Measurements from ENCODE around the gene TAS2R60. TPM values are rescaled to one million over a fixed set of nuclear protein-coding genes. Genes with fewer than 3 reads are reported as not detected.
A peak's percentile ranks its signal among the peaks of the same experiment; 100 is the strongest.
"Not testable (repeated sequence)": the region's sequence is repeated elsewhere in the genome, so short reads cannot be mapped to it uniquely, and the experiment has no call there.

TAS2R60 gene
- total RNA-seq, 2 experiments from 2014 or later = not detected

DNA sequence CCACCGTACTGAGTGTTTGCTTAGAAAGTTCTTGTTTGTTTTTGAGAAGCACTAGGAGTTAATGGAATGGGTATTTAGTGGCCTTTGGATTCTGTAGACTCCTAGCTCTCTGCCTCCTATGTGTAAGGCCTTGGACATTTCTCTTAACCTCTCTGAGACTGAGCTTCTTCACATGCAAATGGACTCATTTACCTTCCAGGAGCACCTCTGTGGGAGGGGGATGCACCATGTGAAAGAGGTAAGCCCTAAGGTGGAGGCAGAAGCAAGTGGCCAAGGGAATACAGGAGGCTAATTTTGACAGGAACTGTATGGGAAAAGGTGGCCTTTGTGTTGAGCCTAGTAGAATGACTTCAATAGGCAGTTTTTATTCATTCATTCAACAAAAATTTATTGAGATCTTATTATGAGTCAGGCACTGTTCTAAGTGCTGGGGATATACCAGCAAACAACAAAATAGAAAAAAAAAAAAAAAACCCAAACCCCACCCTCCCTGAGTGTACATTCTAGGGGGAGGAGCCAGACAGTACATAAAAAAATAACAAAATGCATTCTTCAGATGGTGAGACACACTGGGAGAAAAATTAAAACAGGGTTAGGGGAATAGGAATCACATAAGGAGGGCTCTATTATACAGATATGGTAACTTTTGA lies 25.4 kb upstream of the TAS2R60 start:
- ATAC-seq (no peak), DNase-seq (no peak)
- Mint-ChIP-seq H3K27ac (no peak overlapping the region), H3K4me3 (no peak overlapping the region), H3K36me3 (peaks cover 3% of the 10 kb centered on the region), H3K27me3 (peaks cover 7% of the 10 kb centered on the region), H3K4me1 (peaks cover 2% of the 10 kb centered on the region), H3K9me3 (ENCODE audit: low read depth) (no peaks in the 10 kb centered on the region)
- CTCF ChIA-PET = interaction anchor here (0.8 to 4.6 kb wide), 13 partner anchors 9 to 1034 kb away, joined by 3 to 51 read pairs (median 4); partner anchors contain the start of gene EPHA1

DNA sequence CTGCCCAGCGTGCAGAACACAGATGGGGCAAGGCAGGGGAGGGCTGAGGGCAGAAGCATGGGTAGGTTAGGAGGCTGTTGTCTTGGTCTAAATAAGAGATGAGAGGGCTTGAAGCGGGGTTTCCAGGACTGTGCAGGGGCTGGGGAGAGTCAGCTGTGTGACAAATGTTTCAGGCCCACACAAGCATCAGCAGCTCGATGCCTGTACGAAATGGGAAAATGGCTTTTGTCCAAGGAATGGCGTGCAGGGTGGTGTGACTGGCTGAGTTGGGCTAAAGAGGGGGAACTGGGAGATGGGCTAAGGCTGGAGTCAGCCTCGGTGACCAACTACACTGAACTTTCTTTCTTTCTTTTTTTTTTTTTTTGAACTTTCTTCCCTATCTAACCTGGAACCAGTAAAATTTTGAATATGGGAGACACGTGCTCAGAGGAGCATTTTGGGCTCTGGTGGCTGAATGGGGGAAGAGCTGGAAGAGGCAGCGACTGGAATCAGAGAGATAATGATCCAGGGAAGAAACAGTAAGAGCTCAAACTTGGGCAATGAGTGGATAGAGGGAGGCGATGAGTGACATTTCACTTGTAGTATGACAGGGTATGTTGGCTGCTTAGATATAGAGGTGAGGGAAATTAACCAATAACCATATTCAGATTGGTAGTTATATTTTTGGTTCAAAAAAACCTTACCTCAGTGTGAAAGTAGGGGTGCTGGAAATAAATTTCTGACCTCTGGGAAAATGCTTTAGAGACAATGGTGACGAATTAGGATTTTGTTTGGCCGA lies 24.4 kb upstream of the TAS2R60 start:
- Mint-ChIP-seq H3K27me3 (peaks cover 5% of the 10 kb centered on the region), H3K4me1 (peaks cover 2% of the 10 kb centered on the region), H3K36me3 (peaks cover 3% of the 10 kb centered on the region), H3K27ac (no peak overlapping the region), H3K4me3 (no peak overlapping the region), H3K9me3 (ENCODE audit: low read depth) (no peaks in the 10 kb centered on the region)
- ATAC-seq = no peak
- DNase-seq = no peak
- CTCF ChIA-PET = interaction anchor here (2.0 to 4.2 kb wide), 3 partner anchors 8 to 19 kb away, joined by 4 to 25 read pairs (median 8); partner anchors contain the start of gene EPHA1

DNA sequence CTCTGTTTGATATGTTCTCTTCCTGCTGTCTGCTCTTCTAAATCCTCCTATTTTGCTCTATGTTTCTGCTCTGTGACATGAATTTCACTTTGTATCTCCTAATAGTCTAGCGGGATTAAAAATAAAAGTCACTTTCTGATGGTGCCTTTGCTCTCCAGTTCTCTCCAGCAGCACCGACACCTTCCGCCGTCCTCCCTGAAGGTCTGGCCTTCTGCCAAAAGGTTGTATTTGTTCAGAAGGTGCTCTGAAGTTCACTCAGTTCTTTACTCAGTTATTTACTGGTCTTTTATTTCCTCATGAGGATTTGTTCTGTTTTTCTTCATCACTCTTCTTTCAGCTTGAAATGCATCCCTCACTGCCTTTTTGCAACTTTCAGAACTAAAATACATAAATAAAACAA lies 23.4 kb upstream of the TAS2R60 start:
- ATAC-seq (no peak), DNase-seq (no peak)
- H3K4me3 Mint-ChIP-seq = no peak overlapping the region
- peaks cover 2% of the 10 kb centered on the region for H3K4me1 Mint-ChIP-seq
- H3K27me3 Mint-ChIP-seq = peaks cover 5% of the 10 kb centered on the region
- CTCF ChIA-PET = no interaction called here
- H3K36me3 Mint-ChIP-seq = peaks cover 3% of the 10 kb centered on the region
- H3K9me3 Mint-ChIP-seq (ENCODE audit: low read depth) = no peaks in the 10 kb centered on the region
- H3K27ac Mint-ChIP-seq = no peak overlapping the region

- CTCF ChIA-PET; H3K27me3 Mint-ChIP-seq; H3K4me1 Mint-ChIP-seq; H3K9me3 Mint-ChIP-seq (ENCODE audit: low read depth); H3K27ac Mint-ChIP-seq; ATAC-seq; DNase-seq; H3K36me3 Mint-ChIP-seq; H3K4me3 Mint-ChIP-seq: not testable (repeated sequence)
These were observed 22.6 kb upstream of the TAS2R60 start for GRCh38 chr7:143420624-143421023.

- CTCF ChIA-PET = interaction anchor here (0.9 to 1.0 kb wide), 2 partner anchors 11 to 42 kb away, joined by 3 read pairs; no protein-coding TSS in a partner anchor
- DNase-seq (no peak), ATAC-seq (no peak)
- peaks cover 5% of the 10 kb centered on the region for H3K27me3 Mint-ChIP-seq
- no peak overlapping the region for H3K27ac Mint-ChIP-seq
- H3K4me1 Mint-ChIP-seq = peaks cover 9% of the 10 kb centered on the region
- no peaks in the 10 kb centered on the region for H3K9me3 Mint-ChIP-seq (ENCODE audit: low read depth)
- peaks cover 3% of the 10 kb centered on the region for H3K36me3 Mint-ChIP-seq
- H3K4me3 Mint-ChIP-seq = no peak overlapping the region
These were observed 21.2 kb upstream of the TAS2R60 start for GRCh38 chr7:143422033-143422432.

- CTCF ChIA-PET; H3K9me3 Mint-ChIP-seq (ENCODE audit: low read depth); H3K27me3 Mint-ChIP-seq: not testable (repeated sequence)
These were observed 18.8 kb upstream of the TAS2R60 start for GRCh38 chr7:143424476-143424875.

GRCh38 chr7:143426479-143427142 lies 16.6 kb upstream of the TAS2R60 start:
- H3K9me3 Mint-ChIP-seq (ENCODE audit: low read depth) = no peaks in the 10 kb centered on the region
- CTCF ChIA-PET = interaction anchor here (1.2 kb wide), 2 partner anchors 9 to 82 kb away, joined by 4 to 8 read pairs; no protein-coding TSS in a partner anchor
- H3K27me3 Mint-ChIP-seq = peaks cover 7% of the 10 kb centered on the region
- H3K4me3 Mint-ChIP-seq = no peak overlapping the region
- ATAC-seq (peak; percentile 45), DNase-seq (no peak)
- peak overlapping the region; percentile 48 for H3K27ac Mint-ChIP-seq
- H3K4me1 Mint-ChIP-seq = peaks cover 9% of the 10 kb centered on the region
- peaks cover 2% of the 10 kb centered on the region for H3K36me3 Mint-ChIP-seq

More at GRCh38 chr7:143424476-143424875, 18.8 kb upstream of the TAS2R60 start:
- not testable (repeated sequence) for H3K27ac Mint-ChIP-seq, H3K4me3 Mint-ChIP-seq, ATAC-seq, H3K4me1 Mint-ChIP-seq, DNase-seq, H3K36me3 Mint-ChIP-seq

- H3K36me3 Mint-ChIP-seq = peaks cover 2% of the 10 kb centered on the region
- no peaks in the 10 kb centered on the region for H3K9me3 Mint-ChIP-seq (ENCODE audit: low read depth)
- H3K4me3 Mint-ChIP-seq = no peak overlapping the region
- H3K27me3 Mint-ChIP-seq = peaks cover 14% of the 10 kb centered on the region
- H3K4me1 Mint-ChIP-seq = peaks cover 9% of the 10 kb centered on the region
- ATAC-seq (no peak), DNase-seq (no peak)
- no peak overlapping the region for H3K27ac Mint-ChIP-seq
- CTCF ChIA-PET = interaction anchor here (1.4 kb wide), 1 partner anchor 190 kb away, joined by 3 read pairs; no protein-coding TSS in a partner anchor
These were observed 13.2 kb upstream of the TAS2R60 start for GRCh38 chr7:143429770-143430698.

DNA sequence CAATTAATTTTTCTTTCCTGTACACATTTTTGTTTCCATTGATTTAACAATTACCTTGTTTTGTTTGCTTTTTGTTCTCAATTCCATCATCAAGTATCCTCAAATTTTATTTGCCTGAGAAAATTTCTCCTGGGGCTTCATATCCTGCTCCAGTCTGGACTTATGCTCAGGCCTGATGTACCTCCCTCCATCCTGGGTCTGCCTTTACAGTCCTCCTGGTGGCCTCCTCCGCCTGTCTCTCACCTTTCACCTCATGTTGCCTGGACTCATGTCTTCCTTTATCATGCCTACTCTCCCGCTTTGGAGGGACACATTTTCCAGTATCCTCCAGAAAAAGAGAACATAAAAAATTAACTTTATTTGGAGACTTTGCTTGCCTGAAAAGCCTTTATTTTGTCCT lies 12.1 kb upstream of the TAS2R60 start:
- peaks cover 8% of the 10 kb centered on the region for H3K4me1 Mint-ChIP-seq
- no peak overlapping the region for H3K27ac Mint-ChIP-seq
- DNase-seq (no peak), ATAC-seq (no peak)
- H3K4me3 Mint-ChIP-seq = no peak overlapping the region
- H3K27me3 Mint-ChIP-seq = peaks cover 14% of the 10 kb centered on the region
- CTCF ChIA-PET = interaction anchor here (1.1 kb wide), 1 partner anchor 23 kb away, joined by 3 read pairs; the partner anchor contains the start of gene EPHA1
- no peaks in the 10 kb centered on the region for H3K9me3 Mint-ChIP-seq (ENCODE audit: low read depth)
- peaks cover 2% of the 10 kb centered on the region for H3K36me3 Mint-ChIP-seq

GRCh38 chr7:143433759-143434158 lies 9.5 kb upstream of the TAS2R60 start:
- H3K27me3 Mint-ChIP-seq = peaks cover 14% of the 10 kb centered on the region
- H3K27ac Mint-ChIP-seq = no peak overlapping the region
- no peak overlapping the region for H3K4me3 Mint-ChIP-seq
- ATAC-seq = no peak
- CTCF ChIA-PET = interaction anchor here (1.4 kb wide), 1 partner anchor 11 kb away, joined by 3 read pairs; no protein-coding TSS in a partner anchor
- H3K9me3 Mint-ChIP-seq (ENCODE audit: low read depth) = no peaks in the 10 kb centered on the region
- no peak for DNase-seq
- H3K4me1 Mint-ChIP-seq = peaks cover 11% of the 10 kb centered on the region
- H3K36me3 Mint-ChIP-seq = peaks cover 2% of the 10 kb centered on the region

DNA sequence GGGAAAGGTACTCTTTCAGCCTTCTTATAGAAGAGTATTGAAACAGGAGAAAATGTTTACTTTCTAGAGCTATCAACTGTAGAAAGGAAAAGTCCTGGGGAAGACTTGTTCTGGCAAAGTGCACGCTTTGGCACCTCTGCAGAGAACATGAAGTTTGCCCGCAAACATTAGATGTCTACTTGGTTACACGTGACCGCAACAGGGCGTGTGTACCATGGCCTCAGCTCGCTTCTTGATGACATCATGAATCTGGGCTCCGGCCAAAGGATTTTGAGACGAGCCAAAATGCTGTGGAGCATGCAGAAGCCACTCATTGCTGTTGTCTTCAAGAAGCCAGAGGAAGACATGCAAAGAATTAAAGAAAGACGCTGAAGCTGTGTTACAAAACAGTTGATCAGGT lies 8.6 kb upstream of the TAS2R60 start:
- ATAC-seq = no peak

DNA sequence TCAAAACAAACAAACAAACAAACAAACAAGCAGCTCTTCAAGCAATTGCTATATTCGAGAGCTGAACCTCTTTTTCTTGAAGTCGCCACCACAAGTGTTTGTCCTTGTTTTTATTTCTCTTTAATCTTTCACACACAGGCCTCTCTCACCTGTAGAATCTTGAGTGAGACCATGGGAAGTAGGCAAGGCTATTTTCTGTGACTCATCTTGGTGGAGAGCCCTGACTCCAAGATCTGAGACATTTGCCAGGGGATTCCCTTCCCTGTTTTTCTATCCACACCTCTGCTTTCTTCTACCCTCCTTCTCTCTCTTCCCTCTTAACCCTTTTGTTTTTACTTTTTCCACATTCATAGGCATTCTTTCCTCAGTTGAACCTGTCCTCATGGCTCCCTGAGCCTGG lies 8.0 kb upstream of the TAS2R60 start:
- ATAC-seq = no peak
- H3K36me3 Mint-ChIP-seq = no peaks in the 10 kb centered on the region
- H3K27me3 Mint-ChIP-seq = peaks cover 9% of the 10 kb centered on the region
- DNase-seq = no peak
- no peak overlapping the region for H3K27ac Mint-ChIP-seq
- CTCF ChIA-PET = no interaction called here
- H3K4me1 Mint-ChIP-seq = peaks cover 11% of the 10 kb centered on the region
- H3K9me3 Mint-ChIP-seq (ENCODE audit: low read depth) = no peaks in the 10 kb centered on the region
- H3K4me3 Mint-ChIP-seq = no peak overlapping the region

More for the DNA sequence above, 8.6 kb upstream of the TAS2R60 start:
- Mint-ChIP-seq H3K27me3 (peaks cover 14% of the 10 kb centered on the region), H3K27ac (no peak overlapping the region), H3K36me3 (peaks cover 1% of the 10 kb centered on the region), H3K4me1 (peaks cover 11% of the 10 kb centered on the region), H3K4me3 (no peak overlapping the region), H3K9me3 (ENCODE audit: low read depth) (no peaks in the 10 kb centered on the region)
- DNase-seq = no peak
- CTCF ChIA-PET = no interaction called here

All from activated CD8-positive, alpha-beta memory T cell treated with anti-CD3 and anti-CD28 coated beads, Interleukin-2, amount 10 ng/mL, durations not matched to agents 7 days and 5 days (primary cell).